GM19238 (cell line): ENCODE data around the gene DCTPP1.
A peak's percentile ranks its signal among the peaks of the same experiment; 100 is the strongest.

Experiments
- DNase-seq: peaks from one replicate; pipeline ENCODE4 v3.0.0; 2011; ENCODE audit warnings: low spot score; ENCODE audit not compliant: insufficient read length

Gene DCTPP1

DNA sequence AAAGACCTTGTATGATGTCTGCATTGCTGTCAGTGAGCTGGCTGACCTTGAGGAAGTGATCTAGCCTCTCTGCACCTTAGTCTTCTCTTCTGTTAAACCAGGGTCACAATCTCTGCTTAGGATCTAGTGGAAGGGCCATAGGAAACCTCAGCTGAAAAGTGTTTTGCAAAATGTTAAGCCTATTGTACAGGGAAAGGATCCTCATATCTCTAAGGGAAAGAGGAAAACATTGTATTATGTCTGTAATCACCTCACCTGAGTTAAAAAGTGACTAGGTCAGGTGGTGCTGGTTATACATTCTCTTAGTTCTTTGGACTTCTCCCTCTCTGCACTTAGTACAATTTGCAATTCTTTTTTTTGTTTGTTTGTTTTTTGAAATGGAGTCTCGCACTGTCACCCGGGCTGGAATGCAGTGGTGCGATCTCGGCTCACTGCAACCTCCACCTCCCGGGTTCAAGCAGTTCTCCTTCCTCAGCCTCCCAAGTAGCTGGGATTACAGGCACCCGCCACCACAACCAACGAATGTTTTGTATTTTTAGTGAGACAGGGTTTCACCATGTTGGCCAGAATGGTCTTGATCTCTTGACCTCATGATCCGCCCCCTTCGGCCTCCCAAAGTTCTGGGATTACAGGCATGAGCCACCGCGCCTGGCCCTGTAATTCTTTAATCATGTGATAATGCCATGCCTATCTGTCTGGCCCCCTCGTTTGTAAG is 17.8 kb upstream of the DCTPP1 start:
- DNase-seq = no peak

DNA sequence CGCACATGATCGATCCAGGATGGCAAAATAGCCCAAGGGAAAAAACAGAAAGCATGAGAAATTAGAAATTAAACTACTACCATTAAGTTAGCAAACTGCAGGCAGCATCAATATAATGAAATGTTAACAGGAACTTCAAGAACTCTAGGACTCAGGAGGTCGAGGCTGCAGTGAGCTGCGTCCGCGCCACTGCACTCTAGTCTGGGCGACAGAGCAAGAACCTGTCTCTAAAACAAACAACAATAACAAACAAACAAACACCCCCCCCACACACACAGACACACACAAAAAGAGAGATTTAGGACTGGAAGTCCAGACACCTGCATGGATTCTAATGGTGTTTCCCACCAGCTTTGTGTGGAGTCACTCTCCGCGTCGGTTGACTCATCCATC is 16.4 kb upstream of the DCTPP1 start:
- DNase-seq = no peak

DNA sequence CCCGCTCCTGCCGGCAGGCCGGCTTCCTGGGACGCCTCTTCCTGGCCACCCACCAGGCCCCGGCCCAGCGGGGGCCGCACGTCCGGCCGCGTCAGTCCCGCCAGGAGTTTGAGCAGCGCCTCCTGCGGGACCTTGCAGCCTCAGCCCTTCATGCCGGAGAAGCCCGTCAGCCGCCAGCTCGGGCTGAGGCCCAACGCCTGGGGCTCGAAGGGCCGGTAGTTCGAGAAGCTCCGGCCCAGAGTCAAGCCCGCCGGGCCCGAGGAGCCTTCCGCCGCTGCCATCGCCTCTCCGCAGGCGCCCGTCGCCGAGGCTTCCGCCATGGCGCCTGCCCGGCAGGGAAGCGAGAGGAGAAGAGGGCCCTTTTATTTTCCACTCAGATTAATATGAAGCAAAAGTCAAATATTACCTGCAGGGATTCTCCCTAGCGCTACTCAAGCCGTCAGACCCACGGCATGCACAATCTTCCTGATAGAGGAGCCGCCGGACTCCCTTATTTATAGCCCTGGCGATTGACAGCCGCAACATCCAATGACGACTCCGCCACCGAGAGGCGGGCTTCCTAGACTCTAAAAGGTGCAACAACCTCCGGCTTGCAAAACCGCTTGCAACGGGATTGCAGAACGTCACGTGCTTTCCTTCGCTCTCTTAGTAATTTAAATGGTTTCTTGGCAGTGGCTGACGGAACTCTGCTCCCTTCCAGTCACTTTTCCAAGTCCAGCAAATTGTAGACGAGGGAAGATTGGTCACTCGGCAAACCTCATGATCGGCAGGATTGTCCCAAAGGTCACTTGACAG is 15.8 kb upstream of the DCTPP1 start, which contains the start of gene SEPHS2:
Gene SEPHS2 (minus strand): TSS at position 467 of the 795 bp plus-strand sequence. CDS start 147 bp downstream, at position 320.
- peak; percentile 80 for DNase-seq

DNA sequence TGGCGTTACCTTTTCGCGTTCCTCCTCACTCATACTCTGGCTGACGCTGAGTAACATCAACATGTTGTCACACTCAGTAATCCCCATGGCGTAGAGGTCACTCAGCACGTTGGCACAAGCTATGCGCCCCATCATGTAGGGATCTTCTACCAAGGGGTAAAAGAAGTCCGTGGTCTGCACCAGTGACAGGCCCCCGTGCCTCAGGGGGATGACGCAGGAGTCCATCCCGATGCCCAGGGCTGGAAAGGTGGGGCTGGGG is 15.2 kb upstream of the DCTPP1 start:
- DNase-seq = no peak

DNA sequence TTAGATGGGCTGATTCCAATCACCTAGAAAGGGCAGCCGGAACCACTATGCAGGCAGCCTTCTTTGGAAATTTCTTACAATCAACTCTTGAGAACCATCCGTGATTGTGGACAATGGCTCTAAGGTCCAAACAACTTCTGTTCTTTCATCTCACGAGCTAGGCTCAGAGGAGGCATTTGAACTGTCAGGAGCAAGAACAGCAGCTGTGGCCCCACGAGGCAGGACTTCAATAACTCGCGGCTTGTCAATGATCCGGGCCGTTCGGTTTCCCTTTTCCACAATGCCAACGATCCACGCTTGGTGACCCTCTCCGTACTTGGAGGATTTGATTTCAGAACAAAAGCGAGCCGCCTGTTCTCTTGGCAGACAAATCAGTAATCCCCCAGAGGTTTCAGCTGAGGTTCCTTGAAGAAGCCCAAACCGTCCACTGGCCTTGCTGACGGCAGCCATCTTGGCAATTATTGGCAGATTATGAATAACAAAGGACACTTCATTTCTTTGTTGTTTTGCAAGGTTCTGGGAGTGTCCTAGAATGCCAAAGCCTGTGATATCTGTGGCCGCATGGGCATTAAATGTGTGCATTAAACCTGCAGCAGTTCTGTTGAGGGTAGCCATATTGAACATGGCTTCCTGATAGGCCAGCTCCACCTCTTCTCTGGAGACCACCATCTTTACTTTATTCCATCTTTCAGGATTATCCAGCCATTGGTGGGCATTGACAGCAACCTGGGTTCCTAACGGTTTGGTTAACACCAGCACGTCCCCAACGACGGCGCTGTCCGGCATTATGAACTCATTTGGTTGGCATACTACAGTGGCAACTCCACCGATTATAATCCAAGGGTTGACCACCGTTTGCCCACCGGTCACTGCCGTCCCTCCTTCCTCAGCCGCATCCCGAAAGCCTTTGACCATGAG is 14.7 kb upstream of the DCTPP1 start:
- no peak for DNase-seq

DNA sequence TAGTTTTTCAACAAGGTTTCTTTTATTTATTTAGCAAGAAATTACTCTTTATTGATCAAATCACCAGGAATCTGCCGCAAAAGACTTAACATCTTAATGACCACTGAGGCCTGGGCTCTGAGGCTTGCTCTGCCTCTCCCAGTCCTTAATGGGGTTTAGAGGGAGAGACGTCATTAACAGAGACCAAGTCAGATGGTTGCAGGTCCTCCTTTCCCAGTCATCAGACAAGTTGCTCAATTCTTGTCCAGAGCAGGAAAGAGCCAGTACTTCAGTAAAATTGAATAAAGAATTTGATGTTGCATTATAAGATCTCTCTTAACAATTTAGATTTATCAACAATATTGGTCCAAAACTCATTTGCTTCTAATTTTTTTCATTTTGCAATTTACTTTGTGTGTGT is 13.8 kb upstream of the DCTPP1 start:
- DNase-seq = no peak

DNA sequence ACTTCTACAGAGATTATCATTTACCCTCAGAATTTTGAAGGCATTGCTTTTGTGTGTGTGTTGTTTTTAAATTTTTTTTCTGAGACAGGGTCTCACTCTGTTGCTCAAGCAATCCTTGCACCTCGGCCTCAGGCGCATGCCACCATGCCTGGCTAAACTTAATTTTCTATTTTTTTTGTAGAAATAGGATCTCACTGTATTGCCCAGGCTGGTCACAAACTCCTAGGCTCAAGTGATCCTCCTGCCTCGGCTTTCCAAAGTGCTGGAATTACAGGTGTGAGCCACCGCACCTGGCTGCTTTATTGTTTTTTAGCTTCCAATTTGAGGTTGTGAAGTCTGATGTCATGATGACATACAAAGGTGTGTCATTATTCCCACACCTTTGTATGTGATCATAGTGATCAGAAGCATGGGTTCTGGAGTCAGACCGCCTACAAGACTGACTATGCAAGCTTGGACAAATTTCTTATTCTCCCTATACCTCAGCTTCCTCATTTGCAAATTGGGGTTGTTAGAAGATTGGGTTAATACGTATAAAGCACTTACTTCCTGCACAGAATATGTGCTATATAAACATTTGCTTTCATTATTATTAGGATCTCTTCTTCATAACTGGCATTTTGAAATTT is 10.0 kb upstream of the DCTPP1 start:
- DNase-seq = no peak

DNA sequence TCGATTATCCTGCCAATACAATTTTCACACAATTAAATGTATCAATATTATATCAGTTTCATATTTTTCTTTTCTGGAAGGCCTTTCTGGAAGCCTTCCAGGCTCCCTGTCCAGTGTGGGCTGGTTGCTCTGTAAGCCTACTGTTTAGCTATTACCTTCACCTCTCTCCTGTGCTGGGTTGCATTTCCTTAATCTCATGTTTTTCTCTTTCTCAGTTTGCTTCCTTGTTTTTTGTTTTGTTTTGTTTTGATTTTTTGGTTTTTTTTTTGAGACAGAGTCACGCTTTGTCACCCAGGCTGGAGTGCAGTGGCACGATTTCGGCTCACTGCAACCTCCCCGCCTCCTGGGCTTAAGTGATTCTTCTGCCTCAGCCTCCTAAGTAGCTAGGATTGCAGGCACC is 9.0 kb upstream of the DCTPP1 start:
- DNase-seq = no peak

DNA sequence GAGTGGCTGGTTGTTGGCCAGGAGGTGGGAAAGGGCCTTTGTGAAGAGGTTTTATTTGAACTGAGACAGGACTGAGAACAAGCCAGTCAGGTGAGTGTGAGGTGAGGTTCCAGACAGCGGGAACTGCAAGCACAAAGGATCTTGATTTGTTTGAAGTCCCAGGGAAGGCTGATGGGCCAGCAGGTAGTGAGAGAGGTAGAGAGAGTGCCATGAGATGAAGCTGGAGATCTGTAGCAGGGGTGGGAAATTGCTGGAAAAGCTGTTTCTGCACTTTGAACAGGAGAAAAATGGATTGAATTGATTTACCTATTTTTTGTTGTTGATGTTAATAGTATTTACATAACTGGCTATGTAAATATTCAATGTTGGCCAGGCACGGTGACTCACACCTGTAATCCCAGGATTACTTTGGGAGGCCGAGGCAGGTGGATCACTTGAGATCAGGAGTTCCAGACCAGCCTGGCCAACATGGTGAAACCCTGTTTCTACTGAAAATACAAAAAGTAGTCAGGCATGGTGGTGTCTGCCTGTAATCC is 7.7 kb upstream of the DCTPP1 start:
- no peak for DNase-seq

DNA sequence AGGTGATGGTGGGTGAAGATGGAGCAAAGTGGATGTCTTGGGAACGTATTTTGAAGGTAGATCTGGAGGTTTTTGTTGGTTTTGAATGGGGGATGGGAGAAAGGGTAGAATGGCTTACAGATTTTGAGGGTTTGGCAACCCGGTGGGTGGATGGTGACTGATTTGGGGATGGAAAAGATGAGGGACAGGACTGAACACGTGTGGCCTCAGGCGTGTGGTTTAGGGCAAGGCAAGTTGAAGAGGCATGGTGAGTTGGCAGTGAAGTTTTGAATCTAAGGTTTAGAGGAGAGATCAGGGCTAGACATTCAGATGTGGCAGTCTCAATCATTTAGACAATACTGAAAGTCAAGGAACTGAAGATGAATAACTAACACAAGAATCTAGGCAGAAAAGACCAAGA is 5.0 kb upstream of the DCTPP1 start:
- DNase-seq = no peak

DNA sequence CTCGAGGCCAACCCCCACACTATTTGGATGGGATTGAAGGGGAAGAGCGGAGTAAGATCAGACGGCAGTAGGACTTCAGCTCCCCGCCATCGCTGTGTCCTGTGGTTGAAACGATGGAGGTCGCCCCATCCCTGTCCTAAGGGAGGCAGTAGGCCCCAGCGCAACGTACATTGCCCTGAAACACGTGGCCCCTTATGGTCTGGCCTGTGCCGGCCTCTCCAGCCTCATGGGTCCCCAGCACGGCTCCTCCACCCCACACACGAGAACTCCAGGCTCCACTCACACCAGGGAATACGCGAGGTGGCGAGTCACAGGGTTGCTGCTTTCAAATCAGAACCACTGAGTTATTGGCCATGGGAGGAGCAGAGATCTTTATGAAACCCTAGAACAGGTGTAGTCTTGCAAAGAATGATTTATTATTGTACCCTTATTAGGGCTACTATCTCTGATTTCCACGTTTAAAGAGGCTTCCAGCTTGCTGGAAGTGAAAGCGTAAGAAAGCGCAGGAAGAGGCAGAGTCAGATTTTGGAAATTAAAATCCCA is 669 bp upstream of the DCTPP1 start:
- DNase-seq = no peak

DNA sequence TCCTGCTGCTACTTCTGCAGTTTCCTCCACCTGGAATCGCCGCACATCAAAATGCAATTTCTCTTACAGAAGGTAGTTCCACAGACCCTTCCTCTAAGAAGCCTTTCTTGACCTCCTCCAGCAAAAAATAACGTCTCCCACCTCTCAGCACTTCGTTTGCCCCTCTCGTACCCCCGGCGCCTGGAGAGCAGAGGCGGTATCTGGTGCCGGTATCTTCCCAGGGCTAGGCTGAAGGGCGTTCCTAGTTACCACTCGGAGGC is 482 bp downstream of the DCTPP1 start:
- DNase-seq = no peak

DNA sequence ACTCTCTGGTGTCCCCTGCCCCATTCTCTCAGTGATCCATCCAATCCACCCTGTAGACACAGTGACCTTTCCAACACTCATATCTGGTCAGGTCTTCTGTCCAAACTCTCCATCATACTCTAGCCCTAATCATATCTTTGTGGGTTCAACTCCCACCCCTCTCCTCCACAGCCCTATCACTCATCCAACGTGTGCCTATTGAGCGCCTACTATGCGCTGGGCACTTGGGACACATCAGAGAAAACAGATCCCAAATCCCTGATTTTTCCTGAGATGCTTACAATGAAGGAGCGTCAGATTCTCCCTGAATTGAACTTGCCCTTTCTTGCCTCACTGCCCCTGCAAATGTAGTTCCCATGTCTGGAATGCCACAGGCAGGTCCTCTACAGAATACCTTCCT is 1.8 kb downstream of the DCTPP1 start:
- DNase-seq = no peak

DNA sequence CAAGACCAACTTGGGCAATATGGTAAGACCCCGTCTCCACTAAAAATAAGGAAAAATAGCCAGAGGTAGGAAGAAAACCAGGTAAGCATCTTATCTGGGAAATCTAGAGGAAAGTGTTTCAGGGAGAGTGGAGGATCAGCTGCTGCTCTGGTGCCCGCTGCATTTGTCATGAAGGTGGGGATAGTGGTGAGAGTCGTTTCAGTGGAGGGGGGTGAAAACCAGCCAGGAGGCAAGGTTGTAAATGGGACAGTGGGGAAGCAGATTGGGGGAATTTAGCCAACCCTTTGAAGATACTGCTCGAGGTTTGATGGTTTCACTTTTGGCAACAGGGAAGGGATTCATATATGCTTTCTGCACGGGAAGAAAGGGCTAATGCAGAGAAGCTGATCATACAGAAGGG is 8.8 kb downstream of the DCTPP1 start:
- no peak for DNase-seq

DNA sequence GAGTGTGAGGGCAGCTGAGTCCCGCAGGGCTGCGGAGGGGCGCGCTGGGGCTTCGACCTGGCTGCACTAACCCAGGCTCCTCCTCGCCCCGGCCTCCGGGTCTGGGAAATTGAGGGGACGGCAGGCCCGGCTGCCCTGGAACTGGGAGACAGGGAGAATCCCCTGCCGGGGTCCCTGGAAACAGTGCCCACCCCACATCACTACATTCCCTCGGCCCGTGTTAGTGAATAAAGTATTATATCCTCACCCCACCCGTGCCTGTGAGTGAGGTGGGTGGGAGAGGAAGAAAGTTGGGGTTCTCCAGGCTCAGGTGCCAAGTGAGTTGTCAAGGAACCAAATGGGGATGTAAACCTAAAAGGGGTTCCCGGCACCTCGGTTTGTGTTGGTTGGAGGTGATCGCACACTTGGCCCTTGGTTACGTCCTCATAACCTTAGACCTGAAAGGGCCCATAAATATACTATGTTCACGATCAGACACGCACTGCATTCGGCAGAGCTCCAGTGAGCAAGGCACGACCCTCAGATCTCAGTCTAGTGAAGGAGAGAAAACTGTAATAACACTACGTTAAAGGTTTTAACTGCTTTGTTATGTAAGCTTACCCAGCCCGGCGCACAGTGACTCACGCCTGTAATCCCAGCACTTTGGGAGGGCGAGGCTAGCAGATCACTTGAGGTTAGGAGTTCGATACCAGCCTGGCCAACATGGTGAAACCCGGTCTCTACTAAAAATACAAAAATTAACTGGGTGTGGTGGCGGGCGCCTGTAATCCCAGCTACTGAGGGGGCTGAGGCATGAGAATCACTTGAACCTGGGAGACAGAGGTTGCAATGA is 11.3 kb downstream of the DCTPP1 start:
- no peak for DNase-seq

DNA sequence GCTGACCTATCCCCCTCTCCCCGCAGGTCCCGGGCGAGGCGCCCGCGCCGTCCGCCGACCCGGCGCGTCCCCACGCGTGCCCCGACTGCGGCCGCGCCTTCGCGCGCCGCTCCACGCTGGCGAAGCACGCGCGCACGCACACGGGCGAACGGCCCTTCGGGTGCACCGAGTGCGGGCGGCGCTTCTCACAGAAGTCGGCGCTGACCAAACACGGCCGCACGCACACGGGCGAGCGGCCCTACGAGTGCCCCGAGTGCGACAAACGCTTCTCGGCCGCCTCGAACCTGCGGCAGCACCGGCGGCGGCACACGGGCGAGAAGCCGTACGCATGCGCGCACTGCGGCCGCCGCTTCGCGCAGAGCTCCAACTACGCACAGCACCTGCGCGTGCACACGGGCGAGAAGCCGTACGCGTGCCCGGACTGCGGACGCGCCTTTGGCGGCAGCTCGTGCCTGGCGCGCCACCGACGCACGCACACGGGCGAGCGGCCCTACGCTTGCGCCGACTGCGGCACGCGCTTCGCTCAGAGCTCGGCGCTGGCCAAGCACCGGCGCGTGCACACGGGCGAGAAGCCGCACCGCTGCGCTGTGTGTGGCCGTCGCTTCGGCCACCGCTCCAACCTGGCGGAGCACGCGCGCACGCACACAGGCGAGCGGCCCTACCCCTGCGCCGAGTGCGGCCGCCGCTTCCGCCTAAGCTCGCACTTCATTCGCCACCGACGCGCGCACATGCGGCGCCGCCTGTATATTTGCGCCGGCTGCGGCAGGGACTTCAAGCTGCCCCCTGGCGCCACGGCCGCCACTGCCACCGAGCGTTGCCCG is 12.1 kb downstream of the DCTPP1 start:
- DNase-seq = peak; percentile 87

DNA sequence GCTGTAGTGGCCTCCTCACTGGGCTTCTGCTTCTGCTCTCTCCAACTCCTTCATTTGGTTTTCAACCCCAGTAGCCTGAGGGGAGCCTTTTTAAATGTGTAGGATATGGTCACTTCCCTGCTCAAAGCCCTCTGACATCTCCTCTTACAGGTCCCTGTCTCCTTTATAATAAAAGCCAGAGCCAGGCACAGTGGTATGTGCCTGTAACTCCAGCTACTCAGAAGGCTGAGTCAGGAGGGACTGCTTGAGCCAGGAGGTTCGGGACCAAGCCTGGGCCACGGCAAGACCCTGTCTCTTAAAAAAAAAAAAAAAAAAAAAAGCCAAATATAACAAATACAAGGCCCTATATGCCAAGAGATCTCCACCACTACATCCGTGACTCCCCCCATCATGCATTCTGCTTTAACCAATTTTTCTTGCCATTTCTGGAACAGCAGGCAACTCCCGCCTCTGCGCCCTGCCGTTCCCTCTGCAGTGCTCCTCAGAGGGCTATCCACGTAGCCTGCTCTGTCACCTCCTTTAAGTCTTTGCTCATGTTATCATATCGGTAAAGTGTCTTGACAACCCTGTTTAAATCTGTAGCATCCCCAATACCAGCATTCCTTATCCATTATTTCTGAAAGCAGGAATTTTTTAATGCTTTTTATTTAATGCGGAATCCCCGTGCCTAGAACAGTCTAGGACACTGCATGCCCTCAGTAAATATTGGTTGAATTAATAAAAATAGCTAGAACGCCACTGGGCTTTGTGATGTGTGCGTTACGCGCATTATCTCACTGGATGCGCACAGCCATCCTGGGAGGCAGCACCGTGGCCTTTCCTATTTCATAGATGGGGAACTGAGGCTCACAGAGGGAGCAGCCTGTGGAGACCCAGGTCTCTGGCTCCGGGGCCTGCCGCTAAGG is 13.0 kb downstream of the DCTPP1 start:
- no peak for DNase-seq

DNA sequence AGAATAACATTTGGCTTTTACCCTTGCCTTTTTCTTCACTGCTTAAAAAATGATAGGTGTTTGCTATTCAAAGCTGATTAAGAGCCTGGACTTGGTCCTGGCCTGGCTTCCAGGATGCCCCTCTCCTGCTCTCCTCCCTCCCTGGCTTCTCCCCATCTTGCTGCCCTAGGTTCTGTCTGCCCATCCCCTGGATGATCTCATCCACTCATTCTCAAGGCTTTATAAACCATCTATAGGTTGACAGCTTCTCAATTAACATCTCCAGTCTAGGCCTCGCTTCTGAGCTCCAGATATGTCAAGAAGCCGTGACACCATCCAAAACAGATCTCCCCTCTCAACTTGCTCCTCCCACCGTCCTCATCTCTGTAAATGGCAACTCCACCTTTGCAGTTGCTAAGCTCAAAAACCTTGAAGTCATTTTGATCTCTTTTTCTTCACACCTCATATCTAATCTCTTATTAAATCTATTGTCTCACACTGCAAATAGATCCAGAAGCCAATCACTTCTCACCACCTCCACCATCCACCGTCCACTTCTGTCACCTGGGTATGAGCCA is 13.7 kb downstream of the DCTPP1 start:
- DNase-seq = no peak
